ENCODE measurements around the gene ZNF804A.

ZNF804A gene

GRCh38 chr2:184598316-184599053 is at the start of gene ZNF804A:
TSS of gene ZNF804A (plus strand) at chr2:184598529. CDS start at chr2:184598960, 431 bp downstream.
- peak in 1 of 3 donors; percentile 2 for DNase-seq (ENCODE audit: low read depth in 2 of 3, low spot score in 1 of 3)

GRCh38 chr2:184549153-184549552 is 49.2 kb upstream of the ZNF804A start:
- DNase-seq (ENCODE audit: low read depth in 2 of 3, low spot score in 1 of 3), result no peak

GRCh38 chr2:184551626-184552025 is 46.7 kb upstream of the ZNF804A start:
- no peak for DNase-seq (ENCODE audit: low read depth in 2 of 3, low spot score in 1 of 3)

- no peak for DNase-seq (ENCODE audit: low read depth in 2 of 3, low spot score in 1 of 3)
Observed at GRCh38 chr2:184554736-184555135, 43.6 kb upstream of the ZNF804A start.

GRCh38 chr2:184555352-184555751 is 43.0 kb upstream of the ZNF804A start:
- no peak for DNase-seq (ENCODE audit: low read depth in 2 of 3, low spot score in 1 of 3)

GRCh38 chr2:184556639-184557038 is 41.7 kb upstream of the ZNF804A start:
- no peak for DNase-seq (ENCODE audit: low read depth in 2 of 3, low spot score in 1 of 3)

- DNase-seq (ENCODE audit: low read depth in 2 of 3, low spot score in 1 of 3), result no peak
Observed at GRCh38 chr2:184558713-184559464, 39.4 kb upstream of the ZNF804A start.

GRCh38 chr2:184560603-184561002 is 37.7 kb upstream of the ZNF804A start:
- DNase-seq (ENCODE audit: low read depth in 2 of 3, low spot score in 1 of 3), result no peak

GRCh38 chr2:184562532-184562931 is 35.8 kb upstream of the ZNF804A start:
- no peak for DNase-seq (ENCODE audit: low read depth in 2 of 3, low spot score in 1 of 3)

- DNase-seq (ENCODE audit: low read depth in 2 of 3, low spot score in 1 of 3), result no peak
Observed at GRCh38 chr2:184564092-184564491, 34.2 kb upstream of the ZNF804A start.

GRCh38 chr2:184566716-184567115 is 31.6 kb upstream of the ZNF804A start:
- no peak for DNase-seq (ENCODE audit: low read depth in 2 of 3, low spot score in 1 of 3)

- no peak for DNase-seq (ENCODE audit: low read depth in 2 of 3, low spot score in 1 of 3)
Observed at GRCh38 chr2:184577056-184577455, 21.3 kb upstream of the ZNF804A start.

GRCh38 chr2:184577743-184578142 is 20.6 kb upstream of the ZNF804A start:
- no peak for DNase-seq (ENCODE audit: low read depth in 2 of 3, low spot score in 1 of 3)

- DNase-seq (ENCODE audit: low read depth in 2 of 3, low spot score in 1 of 3), result no peak
Observed at GRCh38 chr2:184579226-184579625, 19.1 kb upstream of the ZNF804A start.

- DNase-seq (ENCODE audit: low read depth in 2 of 3, low spot score in 1 of 3), result no peak
Observed at GRCh38 chr2:184581391-184581790, 16.9 kb upstream of the ZNF804A start.

- no peak for DNase-seq (ENCODE audit: low read depth in 2 of 3, low spot score in 1 of 3)
Observed at GRCh38 chr2:184589261-184589660, 9.1 kb upstream of the ZNF804A start.

GRCh38 chr2:184596819-184597411 is 1.4 kb upstream of the ZNF804A start:
- no peak for DNase-seq (ENCODE audit: low read depth in 2 of 3, low spot score in 1 of 3)

GRCh38 chr2:184597571-184597991 is 748 bp upstream of the ZNF804A start:
- DNase-seq (ENCODE audit: low read depth in 2 of 3, low spot score in 1 of 3), result no peak

- no peak for DNase-seq (ENCODE audit: low read depth in 2 of 3, low spot score in 1 of 3)
Observed at GRCh38 chr2:184598002-184598315, 370 bp upstream of the ZNF804A start.

GRCh38 chr2:184599054-184599871 is 934 bp downstream of the ZNF804A start:
- no peak for DNase-seq (ENCODE audit: low read depth in 2 of 3, low spot score in 1 of 3)

- DNase-seq (ENCODE audit: low read depth in 2 of 3, low spot score in 1 of 3), result no peak
Observed at GRCh38 chr2:184599872-184600222, 1.5 kb downstream of the ZNF804A start.

Measured in stimulated activated CD4-positive, alpha-beta T cell treated with anti-CD3 and anti-CD28 coated beads, Interleukin-12 subunit alpha, Interleukin-12 subunit beta, amount 100 ng/mL, for 48 hours (primary cell).